GM12878 (cell line): ENCODE measurements around the gene RFX3. TPM values are rescaled to one million over a fixed set of nuclear protein-coding genes. Genes with fewer than 3 reads are reported as not detected.

Experiments
- ATAC-seq: fragments of 200-7000 bp; cut with Tn5 transposase; 3 replicates; pipeline ENCODE4 v1.9.1; 2020; ENCODE audit warnings: mild to moderate bottlenecking, moderate library complexity
- BruUV-seq: library from RNA; stranded (reverse); fragments of 400-500 nt; replicated peaks from 2 replicates; lab custom pipeline; 2021; lab: Mats Ljungman, UMichigan
- CTCF ChIA-PET: fragments of 300-600 bp; sonication (Branson Sonifier 250); formaldehyde crosslinking; extraction: SDS; loops from one replicate; lab custom pipeline; 2021; ENCODE audit warnings: inconsistent platforms; lab: Yijun Ruan, JAX
- POLR2A ChIA-PET: fragments of 350-600 bp; formaldehyde crosslinking; extraction: SDS; loops from one replicate; lab custom pipeline; 2021; ENCODE audit warnings: inconsistent platforms; lab: Charles Lee
- RAD21 ChIA-PET: fragments of 300-600 bp; sonication (Branson Sonifier 250); formaldehyde crosslinking; loops from one replicate; lab custom pipeline; 2023; ENCODE audit warnings: antibody characterized with exemption; ENCODE audit not compliant: unreplicated experiment; lab: Charles Lee
- SMC1A ChIA-PET: fragments of 300-600 bp; sonication (Branson Sonifier 250); formaldehyde crosslinking; loops from one replicate; lab custom pipeline; 2023; ENCODE audit not compliant: unreplicated experiment, uncharacterized antibody; lab: Charles Lee
- DNase-seq: peaks from one replicate; pipeline ENCODE4 v3.0.0-alpha.2; 2011; ENCODE audit warnings: low read depth, low spot score
- FAIRE-seq: peaks from 3 replicates; lab custom pipeline; 2011; peaks lifted over from hg19 to GRCh38; lab: Jason Lieb, UNC
- H2AFZ ChIP-seq: 2 replicates; pipeline ENCODE4 v1.6.0; 2011; ENCODE audit warnings: low read depth, low read length, control low read depth; ENCODE audit not compliant: control insufficient read depth
- H3K27ac ChIP-seq: 2 replicates; pipeline ENCODE4 v1.5.1; 2011; ENCODE audit warnings: control low read depth; ENCODE audit not compliant: control insufficient read depth, insufficient read depth
- H3K27me3 ChIP-seq, 2 experiments: replicated peaks in 1 of 2; 2 replicates each; pipeline versions ENCODE4 v1.6.0 to v1.6.1; 2011; ENCODE audit warnings: low read length in 1 of 2; ENCODE audit not compliant: control insufficient read depth in 2 of 2, insufficient read depth in 2 of 2
- H3K36me3 ChIP-seq, 2 experiments: 2 replicates each; pipeline ENCODE4 v1.5.1; 2011; ENCODE audit warnings: low read length in 1 of 2; ENCODE audit not compliant: control insufficient read depth in 2 of 2, insufficient read depth in 2 of 2
- H3K4me1 ChIP-seq: 2 replicates; pipeline ENCODE4 v1.6.1; 2011; ENCODE audit warnings: mild to moderate bottlenecking, low read length, moderate library complexity, mixed read lengths; ENCODE audit not compliant: control insufficient read depth, insufficient read depth
- H3K4me2 ChIP-seq: 2 replicates; pipeline ENCODE4 v1.6.0; 2011; ENCODE audit warnings: control low read depth; ENCODE audit not compliant: control insufficient read depth, insufficient read depth
- H3K4me3 ChIP-seq: fragments of 200-600 bp; sonication (generic); 2 replicates; pipeline ENCODE4 v1.5.1; 2016
- H3K79me2 ChIP-seq: 2 replicates; pipeline ENCODE4 v1.6.0; 2011; ENCODE audit warnings: low read length; ENCODE audit not compliant: control insufficient read depth, insufficient read depth
- H3K9ac ChIP-seq: 2 replicates; pipeline ENCODE4 v1.8.0; 2011; ENCODE audit warnings: low read length, control low read depth, mixed read lengths; ENCODE audit not compliant: control insufficient read depth, insufficient read depth
- H3K9me3 ChIP-seq: replicated peaks from 3 replicates; pipeline ENCODE4 v1.5.1; 2011; ENCODE audit warnings: mild to moderate bottlenecking, low read length; ENCODE audit not compliant: control insufficient read depth, insufficient read depth
- H4K20me1 ChIP-seq: 2 replicates; pipeline ENCODE4 v1.6.0; 2011; ENCODE audit not compliant: control insufficient read depth, insufficient read depth
- CEBPB ChIP-seq, 2 experiments: fragments of 150-350 bp in 1 of 2; IDR thresholded peaks; 2 replicates each; pipeline ENCODE4 v1.6.1; 2012 to 2014; ENCODE audit warnings: low read depth in 2 of 2, low read length in 2 of 2, borderline replicate concordance in 1 of 2, inconsistent platforms in 1 of 2
- EP300 ChIP-seq, 2 experiments: fragments of 150-350 bp in 1 of 2; IDR thresholded peaks; 2 replicates each; pipeline ENCODE4 v1.6.1; 2011 to 2012; ENCODE audit warnings: low read depth in 2 of 2, low read length in 2 of 2, borderline replicate concordance in 1 of 2, improper control_type of control experiment in 1 of 2, inconsistent platforms in 1 of 2; ENCODE audit not compliant: control insufficient read depth in 1 of 2
- ETV6 ChIP-seq, 2 experiments: fragments of 450-650 bp in 1 of 2; IDR thresholded peaks in 1 of 2; conservative IDR thresholded peaks in 1 of 2; 2 replicates each; pipeline ENCODE4 v1.6.1; 2014; ENCODE audit warnings: antibody characterized with exemption in 1 of 2, borderline replicate concordance in 1 of 2, low read depth in 1 of 2, mild to moderate bottlenecking in 1 of 2, moderate library complexity in 1 of 2
- FOXK2 ChIP-seq: fragments of 450-650 bp; IDR thresholded peaks from 2 replicates; pipeline ENCODE4 v1.6.1; 2017; ENCODE audit warnings: mild to moderate bottlenecking, moderate library complexity
- IKZF2 ChIP-seq, 2 experiments: fragments of 450-650 bp; IDR thresholded peaks; 2 replicates each; pipeline ENCODE4 v1.6.1; 2017; ENCODE audit warnings: mild to moderate bottlenecking in 2 of 2, moderate library complexity in 2 of 2
- NFYB ChIP-seq: IDR thresholded peaks from 2 replicates; pipeline ENCODE4 v1.6.1; 2011; ENCODE audit warnings: low read depth, mild to moderate bottlenecking, low read length, improper control_type of control experiment, moderate library complexity; ENCODE audit not compliant: insufficient read depth
- RUNX3 ChIP-seq: IDR thresholded peaks from 2 replicates; pipeline ENCODE4 v1.6.1; 2012; ENCODE audit warnings: low read length, inconsistent platforms
- SMARCA5 ChIP-seq: fragments of 450-650 bp; IDR thresholded peaks from 2 replicates; pipeline ENCODE4 v1.6.1; 2017; ENCODE audit warnings: mild to moderate bottlenecking
- SMC3 ChIP-seq: IDR thresholded peaks from 2 replicates; pipeline ENCODE4 v1.6.1; 2011; ENCODE audit warnings: low read length, improper control_type of control experiment, borderline replicate concordance
- STAT3 ChIP-seq: IDR thresholded peaks from 2 replicates; pipeline ENCODE4 v1.6.1; 2011; ENCODE audit warnings: low read depth, low read length, improper control_type of control experiment
- SUPT20H ChIP-seq: IDR thresholded peaks from 2 replicates; pipeline ENCODE4 v1.6.1; 2011; ENCODE audit warnings: low read depth, mild to moderate bottlenecking, low read length, moderate library complexity, borderline replicate concordance; ENCODE audit not compliant: control insufficient read depth
- TARDBP ChIP-seq: IDR thresholded peaks from 2 replicates; pipeline ENCODE4 v1.6.1; 2016; ENCODE audit warnings: borderline replicate concordance
- ZNF217 ChIP-seq: fragments of 450-650 bp; IDR thresholded peaks from 2 replicates; pipeline ENCODE4 v1.6.1; 2017; ENCODE audit warnings: antibody characterized with exemption, mild to moderate bottlenecking
- ZNF592 ChIP-seq: fragments of 450-650 bp; IDR thresholded peaks from 2 replicates; pipeline ENCODE4 v1.6.1; 2017; ENCODE audit warnings: mild to moderate bottlenecking, moderate library complexity
- WGBS: methylation state at CpG from one replicate; pipeline ENCODE4 v1.1.6; 2016; ENCODE audit warnings: low lambda C conversion rate; ENCODE audit not compliant: insufficient replicate concordance, insufficient coverage; ENCODE audit errors: missing lambda C conversion rate; 5-methylcytosine and 5-hydroxymethylcytosine counted together
- in situ Hi-C: fragments of 300-500 bp; cut with MboI; formaldehyde crosslinking; loops from 9 replicates; pipeline ENCODE4 v1.14.3; 2018; ENCODE audit warnings: mixed read lengths
- intact Hi-C: fragments of 100-400 bp; cut with micrococcal nuclease; formaldehyde crosslinking; loops from one replicate; pipeline ENCODE4 v1.14.2; 2022; ENCODE audit not compliant: unreplicated experiment
- polyA plus RNA-seq, 11 experiments: library from polyadenylated mRNA; depleted of rRNA in 4 of 11; unstranded in 6 of 11; stranded (reverse) in 5 of 11; fragments of >200 nt; fragmentation: Nextera tagmentation in 4 of 11; fragmentation: Illumina TruSeq in 1 of 11; extraction: Ambion mirVana in 4 of 11; extraction: Trizol in 1 of 11; gene quantifications; 1 replicate in 1 of 11; 2 replicates in 10 of 11; pipeline versions ENCODE4 v1.2.1 to v1.2.3, GENCODE V29; 2011 to 2016; ENCODE audit warnings: inconsistent platforms in 2 of 11, missing spikeins in 2 of 11, low read depth in 1 of 11
- total RNA-seq, 4 experiments: library from RNA; depleted of rRNA in 3 of 4; stranded (reverse); fragments of >200 nt in 3 of 4; fragmentation: Illumina TruSeq in 1 of 4; extraction: Trizol in 1 of 4; gene quantifications; 2 replicates each; pipeline versions ENCODE4 v1.2.1 to v1.2.3, GENCODE V29; 2013 to 2021

The RFX3 gene
- total and polyA plus RNA-seq, 10 of the 15 experiments (the other 5 are each of a cell fraction or from before 2014, with no cell fraction given): 1.2 to 26.4 (median 6.7) TPM

- intact Hi-C loops (no loop called here), in situ Hi-C loops (no loop called here)
- ChIA-PET CTCF (no interaction called here), SMC1A (no interaction called here), RAD21 (no interaction called here), POLR2A (no interaction called here)
- Histone ChIP-seq H3K36me3 (no peaks in the 10 kb centered on the region), H3K9ac (no peak overlapping the region), H4K20me1 (no peaks in the 10 kb centered on the region), H3K4me3 (no peak overlapping the region), H3K27me3 (no peaks in the 10 kb centered on the region), H3K4me1 (no peaks in the 10 kb centered on the region), H3K9me3 (no peaks in the 10 kb centered on the region), H3K27ac (no peak overlapping the region), H3K4me2 (no peak overlapping the region), H3K79me2 (no peaks in the 10 kb centered on the region), H2AFZ (no peak overlapping the region)
- no TSS peak for BruUV-seq
- TF ChIP-seq SMC3 (no peak), STAT3 (no peak), CEBPB (IDR thresholded peaks at IDR 0.05; ENCODE audit: borderline replicate concordance in 1 of 2, low read depth in 2 of 2, low read length in 2 of 2) (no peak), ZNF592 (no peak), RUNX3 (no peak), TARDBP (no peak), IKZF2 (IDR thresholded peaks at IDR 0.05) (no peak), FOXK2 (no peak), NFYB (no peak), ETV6 (conservative IDR thresholded peaks at IDR 0.05 in 1 of 2, IDR thresholded peaks at IDR 0.05 in 1 of 2; ENCODE audit: borderline replicate concordance in 1 of 2, low read depth in 1 of 2) (no peak), EP300 (IDR thresholded peaks at IDR 0.05; ENCODE audit: borderline replicate concordance in 1 of 2, control insufficient read depth in 1 of 2, low read depth in 2 of 2, low read length in 2 of 2) (no peak), ZNF217 (no peak), SMARCA5 (no peak), SUPT20H (no peak)
- DNase-seq (no peak), FAIRE-seq (no peak), ATAC-seq (no peak)
- whole genome bisulfite sequencing: 32% methylated on average over 4 of the region's 4 CpGs
These were observed 332.0 kb downstream of the RFX3 start for GRCh38 chr9:3193791-3194190.
